Prostate gland (tissue), 2 donors: ENCODE data around the gene TTR.

ENCODE experiments used
- POLR2A ChIP-seq: fragments of 450-650 bp; IDR thresholded peaks from one replicate; pipeline ENCODE4 v1.6.1; 2016; ENCODE audit warnings: antibody characterized with exemption, mild to moderate bottlenecking
- POLR2AphosphoS5 ChIP-seq: sonication (generic); formaldehyde crosslinking; IDR thresholded peaks from one replicate; pipeline ENCODE4 v1.6.1; 2017; ENCODE audit warnings: antibody characterized with exemption
- TF ChIP-seq, protein P1 (sequence below), 4 experiments: fragments of 200-600 bp in 2 of 4; fragments of 450-650 bp in 2 of 4; sonication (generic) in 2 of 4; IDR thresholded peaks; 1 replicate in 3 of 4; 2 replicates in 1 of 4; pipeline ENCODE4 v1.5.1; 2016 to 2019; ENCODE audit warnings: antibody characterized with exemption in 4 of 4, mild to moderate bottlenecking in 2 of 4, moderate library complexity in 2 of 4

- TF ChIP-seq, protein P1, sequence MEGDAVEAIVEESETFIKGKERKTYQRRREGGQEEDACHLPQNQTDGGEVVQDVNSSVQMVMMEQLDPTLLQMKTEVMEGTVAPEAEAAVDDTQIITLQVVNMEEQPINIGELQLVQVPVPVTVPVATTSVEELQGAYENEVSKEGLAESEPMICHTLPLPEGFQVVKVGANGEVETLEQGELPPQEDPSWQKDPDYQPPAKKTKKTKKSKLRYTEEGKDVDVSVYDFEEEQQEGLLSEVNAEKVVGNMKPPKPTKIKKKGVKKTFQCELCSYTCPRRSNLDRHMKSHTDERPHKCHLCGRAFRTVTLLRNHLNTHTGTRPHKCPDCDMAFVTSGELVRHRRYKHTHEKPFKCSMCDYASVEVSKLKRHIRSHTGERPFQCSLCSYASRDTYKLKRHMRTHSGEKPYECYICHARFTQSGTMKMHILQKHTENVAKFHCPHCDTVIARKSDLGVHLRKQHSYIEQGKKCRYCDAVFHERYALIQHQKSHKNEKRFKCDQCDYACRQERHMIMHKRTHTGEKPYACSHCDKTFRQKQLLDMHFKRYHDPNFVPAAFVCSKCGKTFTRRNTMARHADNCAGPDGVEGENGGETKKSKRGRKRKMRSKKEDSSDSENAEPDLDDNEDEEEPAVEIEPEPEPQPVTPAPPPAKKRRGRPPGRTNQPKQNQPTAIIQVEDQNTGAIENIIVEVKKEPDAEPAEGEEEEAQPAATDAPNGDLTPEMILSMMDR (IDR thresholded peaks at IDR 0.05) = no peak
- TF ChIP-seq POLR2A (no peak), POLR2AphosphoS5 (no peak)
Measured at GRCh38 chr18:31549416-31549815, 42.3 kb upstream of the TTR start.
